Activated naive CD8-positive, alpha-beta T cell treated with anti-CD3 and anti-CD28 coated beads, Interleukin-2, amount 50 U/mL, for 24 hours (primary cell): ENCODE data around the gene COL6A2.
"Not testable (repeated sequence)": the region's sequence is repeated elsewhere in the genome, so short reads cannot be mapped to it uniquely, and the experiment has no call there.

Source experiments
- ATAC-seq: fragments of 150-1000 bp; cut with Tn5 transposase; one replicate; pipeline ENCODE4 v1.10.0; 2021
- DNase-seq: peaks from one replicate; pipeline ENCODE4 v3.0.0; 2021
- H3K27ac Mint-ChIP-seq: one replicate; pipeline ENCODE4 v1.8.0; 2021; ENCODE audit warnings: mild to moderate bottlenecking, mixed read lengths
- H3K27me3 Mint-ChIP-seq: one replicate; pipeline ENCODE4 v1.8.0; 2021; ENCODE audit warnings: mixed read lengths
- H3K36me3 Mint-ChIP-seq: one replicate; pipeline ENCODE4 v1.8.0; 2021; ENCODE audit warnings: low read depth, mixed read lengths
- H3K4me1 Mint-ChIP-seq: one replicate; pipeline ENCODE4 v1.8.0; 2021; ENCODE audit warnings: mixed read lengths
- H3K4me3 Mint-ChIP-seq: one replicate; pipeline ENCODE4 v1.8.0; 2021; ENCODE audit warnings: mild to moderate bottlenecking, moderate library complexity, mixed read lengths
- H3K9me3 Mint-ChIP-seq: one replicate; pipeline ENCODE4 v1.8.0; 2021; ENCODE audit warnings: mixed read lengths

COL6A2 gene

GRCh38 chr21:46157396-46157986 lies 59.6 kb downstream of the COL6A2 start:
- H3K27me3 Mint-ChIP-seq: peaks cover 2% of the 10 kb centered on the region
- DNase-seq (no peak), ATAC-seq (no peak)
- no peak overlapping the region for H3K4me3 Mint-ChIP-seq
- H3K9me3 Mint-ChIP-seq: no peaks in the 10 kb centered on the region
- H3K4me1 Mint-ChIP-seq: no peaks in the 10 kb centered on the region
- H3K36me3 Mint-ChIP-seq: no peaks in the 10 kb centered on the region
- H3K27ac Mint-ChIP-seq: no peak overlapping the region

- Mint-ChIP-seq H3K9me3 (no peaks in the 10 kb centered on the region), H3K36me3 (no peaks in the 10 kb centered on the region), H3K27me3 (peaks cover 2% of the 10 kb centered on the region), H3K4me3 (no peak overlapping the region), H3K4me1 (no peaks in the 10 kb centered on the region), H3K27ac (no peak overlapping the region)
- DNase-seq (no peak), ATAC-seq (no peak)
These were observed 60.1 kb downstream of the COL6A2 start for GRCh38 chr21:46157987-46158451.

GRCh38 chr21:46158666-46159300 lies 60.9 kb downstream of the COL6A2 start:
- H3K4me1 Mint-ChIP-seq: no peaks in the 10 kb centered on the region
- peaks cover 6% of the 10 kb centered on the region for H3K27me3 Mint-ChIP-seq
- H3K27ac Mint-ChIP-seq: no peak overlapping the region
- ATAC-seq (no peak), DNase-seq (no peak)
- H3K4me3 Mint-ChIP-seq: no peak overlapping the region
- no peaks in the 10 kb centered on the region for H3K36me3 Mint-ChIP-seq
- no peaks in the 10 kb centered on the region for H3K9me3 Mint-ChIP-seq

GRCh38 chr21:46159390-46159789 lies 61.5 kb downstream of the COL6A2 start:
- DNase-seq: no peak
- Mint-ChIP-seq H3K4me3 (no peak overlapping the region), H3K27ac (no peak overlapping the region), H3K4me1 (no peaks in the 10 kb centered on the region), H3K9me3 (no peaks in the 10 kb centered on the region), H3K36me3 (no peaks in the 10 kb centered on the region), H3K27me3 (peaks cover 6% of the 10 kb centered on the region)
- ATAC-seq: no peak

- ATAC-seq: no peak
- H3K36me3 Mint-ChIP-seq: no peaks in the 10 kb centered on the region
- no peaks in the 10 kb centered on the region for H3K9me3 Mint-ChIP-seq
- no peaks in the 10 kb centered on the region for H3K4me1 Mint-ChIP-seq
- no peak for DNase-seq
- H3K27ac Mint-ChIP-seq: no peak overlapping the region
- H3K4me3 Mint-ChIP-seq: no peak overlapping the region
- H3K27me3 Mint-ChIP-seq: peaks cover 6% of the 10 kb centered on the region
These were observed 62.1 kb downstream of the COL6A2 start for GRCh38 chr21:46159841-46160656.

- Mint-ChIP-seq H3K4me1 (no peaks in the 10 kb centered on the region), H3K27ac (no peak overlapping the region), H3K36me3 (no peaks in the 10 kb centered on the region), H3K4me3 (no peak overlapping the region), H3K9me3 (no peaks in the 10 kb centered on the region), H3K27me3 (peaks cover 6% of the 10 kb centered on the region)
- DNase-seq (no peak), ATAC-seq (no peak)
These were observed 62.7 kb downstream of the COL6A2 start for GRCh38 chr21:46160657-46160906.

GRCh38 chr21:46160907-46161632 lies 63.2 kb downstream of the COL6A2 start:
- Mint-ChIP-seq H3K27ac (no peak overlapping the region), H3K4me3 (no peak overlapping the region), H3K4me1 (no peaks in the 10 kb centered on the region), H3K9me3 (no peaks in the 10 kb centered on the region), H3K27me3 (peaks cover 8% of the 10 kb centered on the region), H3K36me3 (no peaks in the 10 kb centered on the region)
- DNase-seq (no peak), ATAC-seq (peak; percentile 13)

- no peak for ATAC-seq
- no peaks in the 10 kb centered on the region for H3K36me3 Mint-ChIP-seq
- H3K27ac Mint-ChIP-seq: no peak overlapping the region
- H3K27me3 Mint-ChIP-seq: peaks cover 8% of the 10 kb centered on the region
- no peaks in the 10 kb centered on the region for H3K9me3 Mint-ChIP-seq
- no peak for DNase-seq
- no peaks in the 10 kb centered on the region for H3K4me1 Mint-ChIP-seq
- H3K4me3 Mint-ChIP-seq: no peak overlapping the region
These were observed 64.0 kb downstream of the COL6A2 start for GRCh38 chr21:46161633-46162592.

GRCh38 chr21:46163380-46163779 lies 65.5 kb downstream of the COL6A2 start:
- peaks cover 8% of the 10 kb centered on the region for H3K27me3 Mint-ChIP-seq
- H3K9me3 Mint-ChIP-seq: no peaks in the 10 kb centered on the region
- no peaks in the 10 kb centered on the region for H3K4me1 Mint-ChIP-seq
- no peak overlapping the region for H3K4me3 Mint-ChIP-seq
- H3K27ac Mint-ChIP-seq: no peak overlapping the region
- no peaks in the 10 kb centered on the region for H3K36me3 Mint-ChIP-seq
- DNase-seq (no peak), ATAC-seq (no peak)

GRCh38 chr21:46165098-46165497 lies 67.2 kb downstream of the COL6A2 start:
- H3K4me3 Mint-ChIP-seq: no peak overlapping the region
- H3K4me1 Mint-ChIP-seq: no peaks in the 10 kb centered on the region
- H3K27ac Mint-ChIP-seq: no peak overlapping the region
- DNase-seq (no peak), ATAC-seq (no peak)
- no peaks in the 10 kb centered on the region for H3K9me3 Mint-ChIP-seq
- no peaks in the 10 kb centered on the region for H3K36me3 Mint-ChIP-seq
- peaks cover 8% of the 10 kb centered on the region for H3K27me3 Mint-ChIP-seq

GRCh38 chr21:46168238-46168637 lies 70.3 kb downstream of the COL6A2 start:
- H3K4me3 Mint-ChIP-seq: no peak overlapping the region
- DNase-seq (no peak), ATAC-seq (no peak)
- H3K4me1 Mint-ChIP-seq: peaks cover 6% of the 10 kb centered on the region
- peaks cover under 1% of the 10 kb centered on the region for H3K36me3 Mint-ChIP-seq
- H3K9me3 Mint-ChIP-seq: no peaks in the 10 kb centered on the region
- H3K27ac Mint-ChIP-seq: no peak overlapping the region
- H3K27me3 Mint-ChIP-seq: peaks cover 5% of the 10 kb centered on the region

- Mint-ChIP-seq H3K36me3 (peaks cover 4% of the 10 kb centered on the region), H3K27me3 (peaks cover 2% of the 10 kb centered on the region), H3K4me1 (peaks cover 6% of the 10 kb centered on the region), H3K4me3 (no peak overlapping the region), H3K9me3 (peaks cover 4% of the 10 kb centered on the region), H3K27ac (no peak overlapping the region)
- ATAC-seq (no peak), DNase-seq (no peak)
These were observed 70.9 kb downstream of the COL6A2 start for GRCh38 chr21:46168659-46169386.

- H3K4me1 Mint-ChIP-seq, DNase-seq, H3K27me3 Mint-ChIP-seq, H3K4me3 Mint-ChIP-seq, ATAC-seq, H3K27ac Mint-ChIP-seq: not testable (repeated sequence)
- Mint-ChIP-seq H3K36me3 (peaks cover 15% of the 10 kb centered on the region), H3K9me3 (peaks cover 14% of the 10 kb centered on the region)
These were observed 72.7 kb downstream of the COL6A2 start for GRCh38 chr21:46170436-46171193.
